ENCODE data around the gene JAGN1.
"Not testable (repeated sequence)": the region's sequence is repeated elsewhere in the genome, so short reads cannot be mapped to it uniquely, and the experiment has no call there.

Gene JAGN1

GRCh38 chr3:9890249-9891071 is at the start of gene JAGN1:
TSS of gene JAGN1 (plus strand) at chr3:9890610. CDS start at chr3:9890723, 113 bp downstream.
- peak within 1 kb of the TSS; percentile 63 for H3K27ac ChIP-seq (ENCODE audit: low read length)
- no peaks in the 10 kb centered on the region for H3K27me3 ChIP-seq (ENCODE audit: insufficient read depth, low read length)
- peak within 1 kb of the TSS; percentile 87 for H3K4me3 ChIP-seq (ENCODE audit: low read length)
- no peaks in the 10 kb centered on the region for H3K4me1 ChIP-seq (ENCODE audit: insufficient read depth, low read length)
- H3K9me3 ChIP-seq (ENCODE audit: insufficient read depth, low read depth, low read length) = no peaks in the 10 kb centered on the region
- H3K36me3 ChIP-seq (ENCODE audit: insufficient read depth, low read depth, low read length) = peaks cover 20% of the 10 kb centered on the region
- H3K9ac ChIP-seq (ENCODE audit: low read depth, low read length) = peak within 1 kb of the TSS; percentile 94

- H3K4me1 ChIP-seq (ENCODE audit: insufficient read depth, low read length) = no peaks in the 10 kb centered on the region
- H3K27ac ChIP-seq (ENCODE audit: low read length) = no peak overlapping the region
- no peak overlapping the region for H3K4me3 ChIP-seq (ENCODE audit: low read length)
- peaks cover 37% of the 10 kb centered on the region for H3K36me3 ChIP-seq (ENCODE audit: insufficient read depth, low read depth, low read length)
- H3K27me3 ChIP-seq (ENCODE audit: insufficient read depth, low read length) = no peaks in the 10 kb centered on the region
- H3K9me3 ChIP-seq (ENCODE audit: insufficient read depth, low read depth, low read length) = no peaks in the 10 kb centered on the region
- no peak overlapping the region for H3K9ac ChIP-seq (ENCODE audit: low read depth, low read length)
Observed at GRCh38 chr3:9841015-9841414, 49.4 kb upstream of the JAGN1 start.

GRCh38 chr3:9843715-9844438 is 46.5 kb upstream of the JAGN1 start, which contains the start of gene RPUSD3:
TSS of gene RPUSD3 (minus strand) at chr3:9844008. CDS start at chr3:9843990, 18 bp downstream.
- H3K9ac ChIP-seq (ENCODE audit: low read depth, low read length) = peak within 1 kb of the TSS; percentile 93; the same call in 1 of the 2 replicates
- no peaks in the 10 kb centered on the region for H3K9me3 ChIP-seq (ENCODE audit: insufficient read depth, low read depth, low read length)
- no peaks in the 10 kb centered on the region for H3K4me1 ChIP-seq (ENCODE audit: insufficient read depth, low read length)
- peak within 1 kb of the TSS; percentile 98 for H3K4me3 ChIP-seq (ENCODE audit: low read length)
- no peaks in the 10 kb centered on the region for H3K27me3 ChIP-seq (ENCODE audit: insufficient read depth, low read length)
- peaks cover 26% of the 10 kb centered on the region for H3K36me3 ChIP-seq (ENCODE audit: insufficient read depth, low read depth, low read length)
- H3K27ac ChIP-seq (ENCODE audit: low read length) = peak within 1 kb of the TSS; percentile 30

- Histone ChIP-seq H3K9ac (ENCODE audit: low read depth, low read length) (no peak overlapping the region), H3K4me1 (ENCODE audit: insufficient read depth, low read length) (no peaks in the 10 kb centered on the region), H3K36me3 (ENCODE audit: insufficient read depth, low read depth, low read length) (peaks cover 8% of the 10 kb centered on the region), H3K27me3 (ENCODE audit: insufficient read depth, low read length) (no peaks in the 10 kb centered on the region), H3K27ac (ENCODE audit: low read length) (no peak overlapping the region), H3K9me3 (ENCODE audit: insufficient read depth, low read depth, low read length) (no peaks in the 10 kb centered on the region), H3K4me3 (ENCODE audit: low read length) (no peak overlapping the region)
Observed at GRCh38 chr3:9846231-9846630, 44.2 kb upstream of the JAGN1 start.

- H3K27me3 ChIP-seq (ENCODE audit: insufficient read depth, low read length) = no peaks in the 10 kb centered on the region
- H3K4me1 ChIP-seq (ENCODE audit: insufficient read depth, low read length) = no peaks in the 10 kb centered on the region
- H3K9ac ChIP-seq (ENCODE audit: low read depth, low read length) = no peak overlapping the region
- H3K9me3 ChIP-seq (ENCODE audit: insufficient read depth, low read depth, low read length) = no peaks in the 10 kb centered on the region
- no peak overlapping the region for H3K27ac ChIP-seq (ENCODE audit: low read length)
- H3K36me3 ChIP-seq (ENCODE audit: insufficient read depth, low read depth, low read length) = peaks cover under 1% of the 10 kb centered on the region; the same call in 1 of the 2 replicates
- no peak overlapping the region for H3K4me3 ChIP-seq (ENCODE audit: low read length)
Observed at GRCh38 chr3:9846931-9847488, 43.4 kb upstream of the JAGN1 start.

- H3K9me3 ChIP-seq (ENCODE audit: insufficient read depth, low read depth, low read length); H3K27ac ChIP-seq (ENCODE audit: low read length); H3K36me3 ChIP-seq (ENCODE audit: insufficient read depth, low read depth, low read length); H3K4me3 ChIP-seq (ENCODE audit: low read length); H3K9ac ChIP-seq (ENCODE audit: low read depth, low read length); H3K27me3 ChIP-seq (ENCODE audit: insufficient read depth, low read length); H3K4me1 ChIP-seq (ENCODE audit: insufficient read depth, low read length): not testable (repeated sequence)
Observed at GRCh38 chr3:9847870-9848269, 42.5 kb upstream of the JAGN1 start.

- not testable (repeated sequence) for H3K27ac ChIP-seq (ENCODE audit: low read length)
Observed at GRCh38 chr3:9848860-9849259, 41.5 kb upstream of the JAGN1 start.

GRCh38 chr3:9851383-9851782 is 39.0 kb upstream of the JAGN1 start:
- H3K4me3 ChIP-seq (ENCODE audit: low read length); H3K36me3 ChIP-seq (ENCODE audit: insufficient read depth, low read depth, low read length); H3K9me3 ChIP-seq (ENCODE audit: insufficient read depth, low read depth, low read length); H3K9ac ChIP-seq (ENCODE audit: low read depth, low read length); H3K4me1 ChIP-seq (ENCODE audit: insufficient read depth, low read length); H3K27me3 ChIP-seq (ENCODE audit: insufficient read depth, low read length); H3K27ac ChIP-seq (ENCODE audit: low read length): not testable (repeated sequence)

More at GRCh38 chr3:9848860-9849259, 41.5 kb upstream of the JAGN1 start:
- not testable (repeated sequence) for H3K27me3 ChIP-seq (ENCODE audit: insufficient read depth, low read length); H3K9me3 ChIP-seq (ENCODE audit: insufficient read depth, low read depth, low read length); H3K9ac ChIP-seq (ENCODE audit: low read depth, low read length); H3K36me3 ChIP-seq (ENCODE audit: insufficient read depth, low read depth, low read length); H3K4me3 ChIP-seq (ENCODE audit: low read length); H3K4me1 ChIP-seq (ENCODE audit: insufficient read depth, low read length)

GRCh38 chr3:9851926-9852325 is 38.5 kb upstream of the JAGN1 start:
- not testable (repeated sequence) for H3K9ac ChIP-seq (ENCODE audit: low read depth, low read length); H3K9me3 ChIP-seq (ENCODE audit: insufficient read depth, low read depth, low read length); H3K36me3 ChIP-seq (ENCODE audit: insufficient read depth, low read depth, low read length); H3K27me3 ChIP-seq (ENCODE audit: insufficient read depth, low read length); H3K4me1 ChIP-seq (ENCODE audit: insufficient read depth, low read length); H3K27ac ChIP-seq (ENCODE audit: low read length); H3K4me3 ChIP-seq (ENCODE audit: low read length)

GRCh38 chr3:9852528-9852927 is 37.9 kb upstream of the JAGN1 start:
- no peaks in the 10 kb centered on the region for H3K9me3 ChIP-seq (ENCODE audit: insufficient read depth, low read depth, low read length)

GRCh38 chr3:9854291-9854940 is 36.0 kb upstream of the JAGN1 start:
- not testable (repeated sequence) for H3K4me3 ChIP-seq (ENCODE audit: low read length); H3K9me3 ChIP-seq (ENCODE audit: insufficient read depth, low read depth, low read length); H3K27ac ChIP-seq (ENCODE audit: low read length); H3K36me3 ChIP-seq (ENCODE audit: insufficient read depth, low read depth, low read length); H3K4me1 ChIP-seq (ENCODE audit: insufficient read depth, low read length); H3K27me3 ChIP-seq (ENCODE audit: insufficient read depth, low read length); H3K9ac ChIP-seq (ENCODE audit: low read depth, low read length)

More at GRCh38 chr3:9852528-9852927, 37.9 kb upstream of the JAGN1 start:
- no peaks in the 10 kb centered on the region for H3K27me3 ChIP-seq (ENCODE audit: insufficient read depth, low read length)
- H3K4me1 ChIP-seq (ENCODE audit: insufficient read depth, low read length) = no peaks in the 10 kb centered on the region
- no peak overlapping the region for H3K4me3 ChIP-seq (ENCODE audit: low read length)
- H3K27ac ChIP-seq (ENCODE audit: low read length) = no peak overlapping the region
- H3K36me3 ChIP-seq (ENCODE audit: insufficient read depth, low read depth, low read length) = no peaks in the 10 kb centered on the region
- no peak overlapping the region for H3K9ac ChIP-seq (ENCODE audit: low read depth, low read length)
